Lower leg skin (tissue), 3 donors: ENCODE results near the gene ENOX1.

Experiments
- POLR2A ChIP-seq, 2 donors: fragments of 450-650 bp; IDR thresholded peaks; one replicate each; pipeline ENCODE4 v1.6.1; 2016 to 2017; ENCODE audit warnings: antibody characterized with exemption in 2 of 2, mild to moderate bottlenecking in 1 of 2, moderate library complexity in 1 of 2
- TF ChIP-seq, protein P1 (sequence below), 3 donors: fragments of 450-650 bp; IDR thresholded peaks; one replicate each; pipeline ENCODE4 v1.5.1; 2016; ENCODE audit warnings: antibody characterized with exemption in 3 of 3, mild to moderate bottlenecking in 3 of 3, moderate library complexity in 2 of 3

DNA sequence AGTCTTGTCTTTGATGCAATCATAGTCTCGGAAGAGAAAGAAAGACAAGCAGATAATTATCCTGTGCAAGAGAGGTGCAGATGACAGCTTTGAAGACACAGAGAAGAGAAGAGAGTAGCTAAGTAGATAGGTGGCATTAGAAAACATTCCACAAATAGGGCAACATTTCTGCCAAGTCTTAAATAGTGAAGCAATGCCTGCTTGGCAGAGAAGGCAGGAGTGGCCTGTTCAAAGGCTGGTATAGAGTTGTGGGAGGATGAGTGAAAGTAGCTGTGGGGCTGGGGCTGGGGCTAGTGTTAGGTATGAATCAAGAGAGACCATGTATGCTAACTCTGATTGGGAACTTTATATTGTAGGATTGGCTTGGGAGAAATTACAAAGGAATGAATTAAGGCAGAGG, 457.9 kb downstream of the ENOX1 start:
- TF ChIP-seq, protein P1, sequence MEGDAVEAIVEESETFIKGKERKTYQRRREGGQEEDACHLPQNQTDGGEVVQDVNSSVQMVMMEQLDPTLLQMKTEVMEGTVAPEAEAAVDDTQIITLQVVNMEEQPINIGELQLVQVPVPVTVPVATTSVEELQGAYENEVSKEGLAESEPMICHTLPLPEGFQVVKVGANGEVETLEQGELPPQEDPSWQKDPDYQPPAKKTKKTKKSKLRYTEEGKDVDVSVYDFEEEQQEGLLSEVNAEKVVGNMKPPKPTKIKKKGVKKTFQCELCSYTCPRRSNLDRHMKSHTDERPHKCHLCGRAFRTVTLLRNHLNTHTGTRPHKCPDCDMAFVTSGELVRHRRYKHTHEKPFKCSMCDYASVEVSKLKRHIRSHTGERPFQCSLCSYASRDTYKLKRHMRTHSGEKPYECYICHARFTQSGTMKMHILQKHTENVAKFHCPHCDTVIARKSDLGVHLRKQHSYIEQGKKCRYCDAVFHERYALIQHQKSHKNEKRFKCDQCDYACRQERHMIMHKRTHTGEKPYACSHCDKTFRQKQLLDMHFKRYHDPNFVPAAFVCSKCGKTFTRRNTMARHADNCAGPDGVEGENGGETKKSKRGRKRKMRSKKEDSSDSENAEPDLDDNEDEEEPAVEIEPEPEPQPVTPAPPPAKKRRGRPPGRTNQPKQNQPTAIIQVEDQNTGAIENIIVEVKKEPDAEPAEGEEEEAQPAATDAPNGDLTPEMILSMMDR (IDR thresholded peaks at IDR 0.05): no peak
- no peak for TF ChIP-seq POLR2A (IDR thresholded peaks at IDR 0.05)
